Stimulated activated CD8-positive, alpha-beta memory T cell treated with anti-CD3 and anti-CD28 coated beads, Interleukin-15, amount 100 ng/mL, for 1 hour (primary cell): Measurements from ENCODE around the gene FUT1.
A peak's percentile ranks its signal among the peaks of the same experiment; 100 is the strongest.

Experiments
- DNase-seq: peaks from one replicate; pipeline ENCODE4 v3.0.0-alpha.2; 2020; ENCODE audit warnings: low read depth

Gene FUT1

DNA sequence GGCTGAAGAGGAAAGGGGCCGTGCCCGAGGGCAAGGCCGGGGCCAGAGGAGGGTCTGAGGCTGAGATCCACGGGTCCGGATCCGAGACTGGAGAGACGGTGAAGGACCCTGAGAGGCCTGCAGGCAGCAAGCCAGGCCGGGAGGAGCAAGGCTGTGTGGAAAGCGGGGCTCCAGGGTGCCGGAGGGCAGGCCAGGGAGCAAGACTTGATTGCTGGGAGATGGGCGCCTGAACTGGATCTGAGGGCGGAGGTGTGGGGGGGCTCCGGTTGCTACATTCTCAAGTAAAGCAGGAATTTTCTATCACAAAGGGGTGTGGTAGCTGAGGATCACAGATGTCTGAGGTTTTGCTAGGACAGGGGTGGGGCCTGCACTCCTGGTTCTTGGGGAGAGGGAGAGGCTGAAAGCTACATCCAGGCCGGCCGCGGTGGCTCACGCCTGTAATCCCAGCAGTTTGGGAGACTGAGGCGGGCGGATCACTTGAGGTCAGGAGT is 36.7 kb downstream of the FUT1 start:
- DNase-seq, result no peak

GRCh38 chr19:48714759-48715675 is 37.4 kb downstream of the FUT1 start:
- no peak for DNase-seq

DNA sequence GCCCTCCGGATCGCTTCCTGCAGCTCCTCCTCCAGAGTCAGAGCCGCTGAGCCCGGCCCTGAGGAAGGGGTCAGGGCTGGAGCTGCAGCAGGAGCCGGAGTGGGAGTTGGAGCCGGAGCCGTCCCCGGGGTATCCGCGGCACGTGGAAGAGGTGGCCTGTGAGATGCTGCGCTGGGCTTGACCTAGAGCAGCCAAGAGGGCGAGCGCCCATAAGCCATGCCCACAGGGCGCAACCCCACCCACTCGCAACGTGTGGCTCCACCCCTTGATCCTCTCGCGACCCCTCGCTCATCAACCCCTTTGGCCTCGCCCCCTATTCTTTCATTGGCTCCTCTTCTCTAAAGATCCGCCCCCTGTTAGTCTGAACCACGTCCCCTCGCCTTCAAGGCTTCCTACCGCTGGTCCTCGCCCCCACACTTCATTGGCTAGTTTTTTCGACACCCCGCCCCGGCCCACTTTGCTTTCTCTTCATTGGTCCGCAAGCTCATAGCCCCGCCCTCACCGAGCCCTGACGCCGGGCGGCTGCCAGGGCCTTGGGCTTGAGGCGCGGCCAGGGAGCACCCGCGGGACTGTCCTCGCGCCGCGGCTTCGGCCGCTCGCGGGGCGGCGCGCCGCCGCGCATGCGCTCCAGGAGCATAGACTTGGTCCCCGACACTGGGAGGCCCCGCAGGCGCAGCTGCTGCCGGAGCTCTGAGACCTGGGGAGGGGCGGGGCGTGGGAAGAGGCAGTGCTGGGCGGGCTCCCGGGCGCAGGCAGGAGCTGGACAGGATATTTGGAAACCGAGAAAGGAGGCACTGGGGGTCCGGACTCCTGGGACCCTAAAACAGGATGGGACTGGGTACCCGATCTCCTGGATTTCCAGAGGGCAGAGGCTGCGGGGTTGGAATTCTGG is 38.3 kb downstream of the FUT1 start:
- peak; percentile 95 for DNase-seq

GRCh38 chr19:48713041-48713863 is 39.2 kb downstream of the FUT1 start:
- DNase-seq, result no peak

- no peak for DNase-seq
These were observed 41.3 kb downstream of the FUT1 start for GRCh38 chr19:48711106-48711662.

GRCh38 chr19:48708471-48708870 is 44.0 kb downstream of the FUT1 start:
- no peak for DNase-seq

DNA sequence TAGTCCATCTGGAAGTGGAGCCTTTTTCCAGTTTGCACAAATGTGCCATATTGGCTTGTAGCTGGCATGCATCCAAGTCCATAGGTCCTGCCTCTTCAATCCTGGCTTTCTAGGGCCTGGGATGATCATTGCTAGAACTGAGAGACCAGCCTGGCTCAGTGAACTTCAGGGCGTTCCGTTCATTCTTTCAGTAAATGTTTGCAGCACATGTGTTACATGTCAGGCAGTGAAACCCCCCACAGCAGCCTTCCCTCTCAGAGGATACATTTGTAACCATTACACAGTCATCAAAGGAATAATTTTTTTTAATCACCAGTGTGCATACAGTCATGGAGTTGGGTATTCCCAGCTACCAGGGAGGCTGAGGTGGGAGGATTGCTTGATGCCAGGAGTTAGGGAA is 47.0 kb downstream of the FUT1 start:
- no peak for DNase-seq

- no peak for DNase-seq
These were observed 49.1 kb downstream of the FUT1 start for GRCh38 chr19:48703316-48703715.

- DNase-seq, result no peak
These were observed 49.7 kb downstream of the FUT1 start for GRCh38 chr19:48702701-48703100.

DNA sequence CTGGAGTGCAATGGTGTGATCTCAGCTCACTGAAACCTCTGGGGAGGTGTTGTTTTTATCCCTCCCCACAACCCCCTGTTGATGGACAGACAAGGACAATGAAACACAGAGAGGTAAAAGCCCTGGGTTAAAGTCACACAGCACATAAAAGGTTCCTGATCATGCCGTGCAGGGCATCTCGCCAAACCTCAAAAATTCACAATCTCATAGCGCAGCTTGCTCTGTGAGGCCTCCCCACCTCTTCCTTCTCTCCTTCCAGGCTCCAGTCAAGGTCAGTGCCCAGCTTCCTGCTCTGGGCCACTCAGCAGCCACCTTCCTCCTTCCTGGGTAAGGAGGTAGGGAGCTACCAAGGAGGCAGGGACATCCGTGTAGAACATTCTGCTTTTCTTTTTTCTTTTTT is 54.4 kb downstream of the FUT1 start:
- DNase-seq, result no peak
